K562 (cell line): ENCODE results near the gene CHD5. TPM values are rescaled to one million over a fixed set of nuclear protein-coding genes. Genes with fewer than 3 reads are reported as not detected.
A peak's percentile ranks its signal among the peaks of the same experiment; 100 is the strongest.

Source experiments
- ATAC-seq: fragments of 200-7000 bp; cut with Tn5 transposase; 3 replicates; pipeline ENCODE4 v1.9.1; 2020; ENCODE audit warnings: moderate library complexity
- BruUV-seq: library from RNA; stranded (reverse); fragments of 400-500 nt; replicated peaks from 2 replicates; lab custom pipeline; 2021; lab: Mats Ljungman, UMichigan
- CTCF ChIA-PET: fragments of 300-600 bp; formaldehyde crosslinking; extraction: SDS; loops from one replicate; lab custom pipeline; 2021; ENCODE audit warnings: low intra/inter-chr PET ratio; lab: Yijun Ruan, JAX
- POLR2A ChIA-PET: fragments of 300-600, 350-650 bp; sonication (Branson Sonifier 250); formaldehyde crosslinking; extraction: SDS; loops from one replicate; lab custom pipeline; 2021; ENCODE audit warnings: antibody characterized with exemption, inconsistent platforms; lab: Yijun Ruan, JAX
- DNase-seq, 4 experiments: peaks; one replicate each; pipeline versions ENCODE4 v3.0.0 to v3.0.0-alpha.2; 2011 to 2018; ENCODE audit warnings: low spot score in 3 of 4, mixed read lengths in 3 of 4; ENCODE audit errors: extremely low read depth in 1 of 4
- FAIRE-seq: peaks from 2 replicates; lab custom pipeline; 2011; peaks lifted over from hg19 to GRCh38; lab: Jason Lieb, UNC
- H2AFZ ChIP-seq: 2 replicates; pipeline ENCODE4 v1.6.0; 2011; ENCODE audit warnings: low read depth, low read length, control low read depth, inconsistent platforms
- H3K27ac ChIP-seq: fragments of 200-600 bp; 3 replicates; pipeline ENCODE4 v1.8.0; 2011; ENCODE audit warnings: low read depth, mild to moderate bottlenecking, control low read depth, inconsistent platforms, low read length, moderate library complexity, mixed read lengths; ENCODE audit errors: extremely low read depth
- H3K27me3 ChIP-seq, 2 experiments: fragments of 300-600 bp in 1 of 2; 2 replicates in 1 of 2; 3 replicates in 1 of 2; pipeline versions ENCODE4 v1.6.0 to v1.8.0; 2011; ENCODE audit warnings: inconsistent platforms in 2 of 2, low read length in 2 of 2, mild to moderate bottlenecking in 1 of 2, mixed read lengths in 1 of 2, moderate library complexity in 1 of 2; ENCODE audit not compliant: control insufficient read depth in 2 of 2, insufficient read depth in 2 of 2
- H3K36me3 ChIP-seq: fragments of 300-600 bp; 3 replicates; pipeline ENCODE4 v1.8.0; 2011; ENCODE audit warnings: mild to moderate bottlenecking, low read length, inconsistent platforms; ENCODE audit not compliant: control insufficient read depth, insufficient read depth
- H3K4me1 ChIP-seq, 2 experiments: fragments of 200-600 bp in 1 of 2; replicated peaks in 1 of 2; 2 replicates in 1 of 2; 3 replicates in 1 of 2; pipeline versions ENCODE4 v1.5.1 to v1.8.0; 2011; ENCODE audit warnings: inconsistent platforms in 2 of 2, low read length in 2 of 2, mild to moderate bottlenecking in 1 of 2, mixed read lengths in 1 of 2, moderate library complexity in 1 of 2; ENCODE audit not compliant: control insufficient read depth in 2 of 2, insufficient read depth in 2 of 2
- H3K4me2 ChIP-seq: 2 replicates; pipeline ENCODE4 v1.6.1; 2011; ENCODE audit warnings: low read length, control low read depth, inconsistent platforms, mixed read lengths; ENCODE audit not compliant: insufficient read depth
- H3K4me3 ChIP-seq: fragments of 200-600 bp; sonication (generic), shearing (Covaris generic); 2 replicates; pipeline ENCODE4 v1.5.1; 2016; ENCODE audit warnings: control low read depth, inconsistent platforms
- H3K79me2 ChIP-seq: fragments of 200-600 bp; 3 replicates; pipeline ENCODE4 v1.8.0; 2011; ENCODE audit warnings: low read length, inconsistent platforms; ENCODE audit not compliant: control insufficient read depth, insufficient read depth
- H3K9ac ChIP-seq, 2 experiments: 2 replicates each; pipeline versions ENCODE4 v1.6.0 to v1.6.1; 2011; ENCODE audit warnings: low read depth in 2 of 2, low read length in 2 of 2, control low read depth in 1 of 2, inconsistent platforms in 1 of 2, mild to moderate bottlenecking in 1 of 2, mixed read lengths in 1 of 2; ENCODE audit not compliant: insufficient read depth in 1 of 2
- H3K9me1 ChIP-seq: one replicate; pipeline ENCODE4 v1.6.0; 2011; ENCODE audit warnings: inconsistent platforms, mild to moderate bottlenecking, low read length, moderate library complexity; ENCODE audit not compliant: control insufficient read depth, insufficient read depth
- H3K9me3 ChIP-seq: replicated peaks from 2 replicates; pipeline ENCODE4 v1.5.1; 2011; ENCODE audit warnings: low read depth, low read length, inconsistent platforms; ENCODE audit not compliant: control insufficient read depth, insufficient read depth
- H4K20me1 ChIP-seq: replicated peaks from 2 replicates; pipeline ENCODE4 v1.6.1; 2011; ENCODE audit warnings: low read length, inconsistent platforms, mixed read lengths; ENCODE audit not compliant: control insufficient read depth, insufficient read depth
- ZBTB7A ChIP-seq: IDR thresholded peaks from 2 replicates; pipeline ENCODE4 v1.6.1; 2011; ENCODE audit warnings: low read depth, mild to moderate bottlenecking, low read length, moderate library complexity, borderline replicate concordance; ENCODE audit not compliant: control insufficient read depth
- WGBS: fragments of 100-300 bp; shearing (Covaris generic); methylation state at CpG from one replicate; pipeline ENCODE4 v1.1.6; 2016; ENCODE audit warnings: low coverage, mixed read lengths; ENCODE audit not compliant: insufficient coverage; ENCODE audit errors: missing lambda C conversion rate; 5-methylcytosine and 5-hydroxymethylcytosine counted together
- in situ Hi-C: fragments of 300-500 bp; cut with MboI; formaldehyde crosslinking; loops from 4 replicates; pipeline ENCODE4 v1.15.0; 2018; ENCODE audit warnings: inconsistent platforms, mixed read lengths
- intact Hi-C: fragments of 100-400 bp; cut with micrococcal nuclease; formaldehyde crosslinking; loops from 2 replicates; pipeline ENCODE4 v1.14.2; 2022
- polyA plus RNA-seq, 8 experiments: library from polyadenylated mRNA; depleted of rRNA in 4 of 8; stranded (reverse) in 5 of 8; unstranded in 3 of 8; fragments of >200 nt; fragmentation: Nextera tagmentation in 2 of 8; fragmentation: Illumina TruSeq in 1 of 8; extraction: Ambion mirVana in 2 of 8; extraction: Trizol in 1 of 8; gene quantifications; 2 replicates each; pipeline versions ENCODE4 v1.2.1 to v1.2.3, GENCODE V29; 2011 to 2014; ENCODE audit warnings: inconsistent platforms in 1 of 8, missing spikeins in 1 of 8
- total RNA-seq, 7 experiments: library from RNA; depleted of rRNA in 6 of 7; stranded (reverse); fragments of >200 nt in 6 of 7; fragmentation: Illumina TruSeq in 2 of 7; extraction: Trizol in 2 of 7; gene quantifications; 2 replicates each; pipeline versions ENCODE4 v1.2.1 to v1.2.3, GENCODE V29; 2011 to 2021; ENCODE audit warnings: low replicate concordance in 1 of 7
- TF ChIP-seq, protein P1 (sequence below), 2 experiments: fragments of 450-650 bp; formaldehyde crosslinking in 1 of 2; IDR thresholded peaks; 2 replicates each; pipeline versions ENCODE4 v1.4.0 to v1.6.1; 2014 to 2020; ENCODE audit warnings: mild to moderate bottlenecking in 2 of 2, borderline replicate concordance in 1 of 2, low read depth in 1 of 2

Gene CHD5
- total and polyA plus RNA-seq, 9 of the 15 experiments (the other 6 are each of a cell fraction or from before 2014, with no cell fraction given) = 0.03 to 0.52 (median 0.11) TPM; not detected in 2

DNA sequence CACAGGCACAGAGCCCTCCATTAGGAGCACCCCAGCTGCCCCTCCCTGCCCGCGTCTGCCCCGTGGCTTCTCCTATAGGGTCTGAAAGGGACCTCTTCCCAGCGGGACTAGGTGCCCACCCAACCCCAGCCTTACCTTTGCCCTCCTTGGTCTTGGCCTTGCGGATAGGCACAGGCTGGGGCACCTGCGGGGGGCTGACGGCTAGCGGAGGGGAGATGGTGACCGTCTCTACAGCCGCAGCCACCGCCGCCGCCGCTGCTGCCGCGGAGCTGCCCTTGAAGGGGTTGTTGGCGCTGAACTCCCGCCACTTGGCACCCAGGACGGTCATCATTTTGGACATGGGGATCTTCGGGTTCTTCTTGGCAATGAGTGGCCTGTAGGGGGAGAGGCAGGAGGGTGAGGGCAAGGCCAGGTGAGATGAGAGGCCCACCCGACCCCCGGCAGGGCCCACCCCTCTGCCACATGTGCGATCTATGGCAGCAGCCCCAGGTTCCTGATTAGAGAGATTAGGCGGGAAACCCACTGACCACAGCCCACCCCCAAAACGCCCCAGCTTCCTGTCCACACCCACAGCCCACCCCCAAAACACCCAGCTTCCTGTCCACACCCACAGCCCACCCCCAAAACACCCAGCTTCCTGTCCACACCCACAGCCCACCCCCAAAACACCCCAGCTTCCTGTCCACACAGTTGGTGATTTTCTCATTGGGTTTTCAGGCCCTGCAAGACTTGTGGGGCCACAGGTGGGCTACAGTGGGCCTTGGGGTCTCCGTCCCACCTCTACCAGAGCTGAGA lies 25.4 kb downstream of the CHD5 start:
- WGBS = 17% methylated on average over 26 of the region's 26 CpGs
- no peaks in the 10 kb centered on the region for H3K9me1 ChIP-seq
- TF ChIP-seq, protein P1, sequence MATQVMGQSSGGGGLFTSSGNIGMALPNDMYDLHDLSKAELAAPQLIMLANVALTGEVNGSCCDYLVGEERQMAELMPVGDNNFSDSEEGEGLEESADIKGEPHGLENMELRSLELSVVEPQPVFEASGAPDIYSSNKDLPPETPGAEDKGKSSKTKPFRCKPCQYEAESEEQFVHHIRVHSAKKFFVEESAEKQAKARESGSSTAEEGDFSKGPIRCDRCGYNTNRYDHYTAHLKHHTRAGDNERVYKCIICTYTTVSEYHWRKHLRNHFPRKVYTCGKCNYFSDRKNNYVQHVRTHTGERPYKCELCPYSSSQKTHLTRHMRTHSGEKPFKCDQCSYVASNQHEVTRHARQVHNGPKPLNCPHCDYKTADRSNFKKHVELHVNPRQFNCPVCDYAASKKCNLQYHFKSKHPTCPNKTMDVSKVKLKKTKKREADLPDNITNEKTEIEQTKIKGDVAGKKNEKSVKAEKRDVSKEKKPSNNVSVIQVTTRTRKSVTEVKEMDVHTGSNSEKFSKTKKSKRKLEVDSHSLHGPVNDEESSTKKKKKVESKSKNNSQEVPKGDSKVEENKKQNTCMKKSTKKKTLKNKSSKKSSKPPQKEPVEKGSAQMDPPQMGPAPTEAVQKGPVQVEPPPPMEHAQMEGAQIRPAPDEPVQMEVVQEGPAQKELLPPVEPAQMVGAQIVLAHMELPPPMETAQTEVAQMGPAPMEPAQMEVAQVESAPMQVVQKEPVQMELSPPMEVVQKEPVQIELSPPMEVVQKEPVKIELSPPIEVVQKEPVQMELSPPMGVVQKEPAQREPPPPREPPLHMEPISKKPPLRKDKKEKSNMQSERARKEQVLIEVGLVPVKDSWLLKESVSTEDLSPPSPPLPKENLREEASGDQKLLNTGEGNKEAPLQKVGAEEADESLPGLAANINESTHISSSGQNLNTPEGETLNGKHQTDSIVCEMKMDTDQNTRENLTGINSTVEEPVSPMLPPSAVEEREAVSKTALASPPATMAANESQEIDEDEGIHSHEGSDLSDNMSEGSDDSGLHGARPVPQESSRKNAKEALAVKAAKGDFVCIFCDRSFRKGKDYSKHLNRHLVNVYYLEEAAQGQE (IDR thresholded peaks at IDR 0.05; ENCODE audit: borderline replicate concordance) = no peak
- TF ChIP-seq, protein P1 (CRISPR knock-in tag; IDR thresholded peaks at IDR 0.05; ENCODE audit: low read depth) = no peak
- 0 out of 2 replicates have a peak, but pooled peaks have one; percentile 15 for TF ChIP-seq ZBTB7A
- TF ChIP-seq, all 486 proteins: peak for 1
- peaks cover 0 to 14% of the 10 kb centered on the region in 2 experiments; a peak in 2 of 5 replicates for H3K4me1 ChIP-seq
- DNase-seq (no peak), ATAC-seq (no peak), FAIRE-seq (no peak)
- H3K9me3 ChIP-seq = no peaks in the 10 kb centered on the region
- no peak overlapping the region for H3K4me3 ChIP-seq
- no peak overlapping the region for H3K9ac ChIP-seq
- intact Hi-C loops (no loop called here), in situ Hi-C loops (no loop called here)
- BruUV-seq = no TSS peak
- CTCF ChIA-PET = no interaction called here
- POLR2A ChIA-PET = interaction anchor here (1.0 kb wide), 1 partner anchor 10 kb away, joined by 3 read pairs; no protein-coding TSS in a partner anchor
- no peaks in the 10 kb centered on the region for H3K36me3 ChIP-seq
- H3K27me3 ChIP-seq = peaks cover 32 to 84% of the 10 kb centered on the region in 2 experiments; a peak in 4 of 5 replicates
- H2AFZ ChIP-seq = no peak overlapping the region
- no peaks in the 10 kb centered on the region for H3K79me2 ChIP-seq
- H4K20me1 ChIP-seq = peaks cover 24% of the 10 kb centered on the region; the same call in 1 of the 2 replicates
- H3K4me2 ChIP-seq = no peak overlapping the region
- no peak overlapping the region for H3K27ac ChIP-seq
